HT-29 (cell line): ENCODE data around the gene GEMIN4. TPM values are rescaled to one million over a fixed set of nuclear protein-coding genes. Genes with fewer than 3 reads are reported as not detected.
A peak's percentile ranks its signal among the peaks of the same experiment; 100 is the strongest.
"Not testable (repeated sequence)": the region's sequence is repeated elsewhere in the genome, so short reads cannot be mapped to it uniquely, and the experiment has no call there.

Experiments
- DNase-seq: peaks from one replicate; pipeline ENCODE4 v3.0.0-alpha.2; 2015; ENCODE audit warnings: low spot score
- total RNA-seq: library from RNA; depleted of rRNA; stranded (reverse); fragments of >200 nt; shearing (Covaris generic); gene quantifications from 2 replicates; pipeline ENCODE4 v1.2.3, GENCODE V29; 2014; rRNA removed

GEMIN4 gene
- total RNA-seq, 1 experiment from 2014 or later: 34.4 TPM

GRCh38 chr17:704111-704864, 47.8 kb downstream of the GEMIN4 start:
- DNase-seq: no peak

DNA sequence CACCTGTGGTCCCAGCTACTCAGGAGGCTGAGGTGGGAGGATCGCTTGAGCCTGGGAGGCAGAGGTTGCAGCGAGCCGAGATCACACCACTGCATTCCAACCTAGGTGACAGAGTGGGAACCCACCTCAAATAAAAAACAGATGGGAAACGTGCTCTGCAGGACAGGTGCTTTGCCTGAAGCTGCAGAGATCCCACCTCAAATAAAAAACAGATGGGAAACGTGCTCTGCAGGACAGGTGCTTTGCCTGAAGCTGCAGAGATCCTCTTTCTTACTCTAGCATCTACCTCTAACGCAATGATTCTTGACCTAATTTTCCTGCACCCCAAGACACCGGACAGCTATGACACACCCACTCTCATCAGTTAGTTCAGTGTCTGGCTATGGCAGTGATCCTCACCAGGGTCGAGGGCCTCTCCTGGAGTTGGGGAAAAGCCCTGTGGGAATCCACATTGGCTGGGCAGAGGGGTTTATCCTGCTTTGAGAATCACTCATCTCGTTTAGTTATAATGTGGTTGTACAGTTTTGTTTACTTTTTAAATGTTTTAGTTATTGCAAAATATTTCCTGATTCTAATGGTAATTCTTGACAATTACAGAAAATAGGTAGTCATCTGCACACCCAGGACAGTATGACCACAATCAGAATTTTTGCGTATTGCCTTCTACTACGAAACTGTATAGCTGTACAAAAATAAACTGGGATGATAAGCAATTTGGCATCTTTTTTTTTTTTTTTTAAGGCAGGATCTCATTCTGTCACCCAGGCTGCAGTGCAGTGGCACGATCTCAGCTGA, 48.8 kb downstream of the GEMIN4 start:
- no peak for DNase-seq

DNA sequence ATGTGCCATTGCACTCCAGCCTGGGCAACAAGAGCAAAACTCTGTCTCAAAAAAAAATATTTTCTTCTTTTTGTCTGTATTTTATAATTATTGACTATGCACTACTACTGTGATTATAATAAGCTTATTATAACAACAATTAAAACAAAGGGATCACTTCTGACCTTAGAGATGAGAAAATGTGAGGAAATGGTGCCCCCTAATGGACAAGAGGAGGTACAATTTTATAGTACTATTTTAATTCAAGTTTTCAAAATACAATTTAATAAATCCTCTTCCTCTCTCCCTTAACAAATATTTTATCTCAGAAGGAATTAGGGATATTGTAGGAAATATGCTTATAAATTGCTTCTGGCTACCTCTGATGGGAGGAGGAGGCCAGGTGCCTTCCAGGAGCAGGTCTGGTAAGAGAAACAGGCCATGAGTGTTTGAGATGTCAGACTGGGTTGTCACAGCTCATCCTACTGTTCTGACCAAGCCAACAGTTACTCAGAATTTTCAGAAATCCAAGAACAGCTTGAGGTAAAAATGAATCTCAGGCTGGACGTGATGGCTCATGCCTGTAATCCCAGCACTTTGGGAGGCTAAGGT, 51.5 kb downstream of the GEMIN4 start:
- peak; percentile 35 for DNase-seq

DNA sequence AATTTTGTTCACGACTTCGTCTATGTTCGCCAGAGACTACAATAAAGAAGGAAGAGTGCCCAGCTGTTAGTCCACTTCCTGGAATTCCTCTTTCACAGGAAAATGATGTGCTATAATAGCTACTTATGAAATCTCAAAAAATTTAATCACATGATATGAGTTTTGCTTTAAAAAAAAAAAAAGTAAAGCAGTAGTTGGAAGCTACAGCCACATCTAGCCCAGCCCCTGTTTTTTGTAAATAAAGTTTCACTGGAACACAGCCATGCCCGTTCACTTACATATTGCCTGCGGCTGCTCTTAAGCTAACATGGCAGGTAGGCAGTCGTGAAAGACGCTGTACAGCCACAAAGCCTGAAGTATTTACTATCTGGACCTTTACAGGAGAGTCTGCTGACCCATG, 52.7 kb downstream of the GEMIN4 start:
- DNase-seq: no peak

- not testable (repeated sequence) for DNase-seq
These were observed 54.0 kb downstream of the GEMIN4 start for GRCh38 chr17:698096-698495.

DNA sequence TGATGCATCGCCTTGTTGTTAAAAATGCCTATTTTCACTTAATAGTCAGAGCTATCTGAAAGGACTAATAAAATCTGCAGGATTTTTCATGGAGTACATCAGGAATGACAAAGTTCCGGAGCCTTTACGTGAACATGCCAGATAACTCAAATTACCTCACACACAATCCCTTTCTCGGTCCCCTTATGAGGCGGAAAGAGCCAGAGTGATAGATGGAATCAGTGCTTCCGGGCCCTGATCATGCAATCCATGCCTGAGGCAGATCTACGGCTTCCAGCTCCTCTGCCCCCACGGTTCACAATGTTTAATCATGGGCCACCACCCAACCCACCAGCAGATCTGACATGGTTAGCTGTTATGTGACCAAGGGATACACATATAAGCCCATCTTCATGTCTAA, 54.4 kb downstream of the GEMIN4 start:
- no peak for DNase-seq

DNA sequence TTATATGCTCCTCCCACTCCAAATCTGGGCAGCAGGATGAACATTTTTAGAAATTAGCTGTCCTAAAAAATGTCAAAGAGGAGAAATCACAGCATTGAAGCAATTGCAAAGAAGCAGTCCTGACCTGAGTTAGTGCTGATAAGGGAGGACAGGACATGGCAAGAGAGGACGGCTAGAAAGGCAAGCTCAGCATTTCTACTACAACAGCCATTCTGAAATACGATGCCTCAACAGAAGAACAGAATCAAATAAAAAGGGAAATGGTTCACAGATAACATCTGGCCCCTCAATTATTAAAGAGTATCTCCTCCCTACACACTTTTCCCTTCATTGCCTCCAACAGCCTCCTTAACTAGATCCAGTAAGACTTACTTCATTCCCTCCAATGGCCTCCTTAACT, 55.7 kb downstream of the GEMIN4 start:
- no peak for DNase-seq

Other genes starting within 250 kb of the GEMIN4 start
- gene VPS53, start 37.4 kb downstream of the GEMIN4 start, total RNA-seq: 11.1 and 12.0 TPM in 2 replicates
- 17.4 and 21.7 TPM in 2 replicates for gene TLCD3A, start 19.7 kb downstream of the GEMIN4 start, total RNA-seq
- 22.8 and 30.5 TPM in 2 replicates for gene GLOD4, start 30.0 kb upstream of the GEMIN4 start, total RNA-seq
- 22.3 and 26.0 TPM in 2 replicates for gene MRM3, start 30.1 kb upstream of the GEMIN4 start, total RNA-seq
- 64.3 and 71.6 TPM in 2 replicates for gene NXN, start 227.5 kb upstream of the GEMIN4 start, total RNA-seq
- 7.3 and 7.7 TPM in 2 replicates for gene TIMM22, start 244.9 kb upstream of the GEMIN4 start, total RNA-seq